EH (cell line): ENCODE results near the gene ITIH4.
"Not testable (repeated sequence)": the region's sequence is repeated elsewhere in the genome, so short reads cannot be mapped to it uniquely, and the experiment has no call there.

Source experiments
- DNase-seq: peaks from one replicate; pipeline ENCODE4 v3.0.0-alpha.2; 2015; ENCODE audit warnings: low read depth

ITIH4 gene

DNA sequence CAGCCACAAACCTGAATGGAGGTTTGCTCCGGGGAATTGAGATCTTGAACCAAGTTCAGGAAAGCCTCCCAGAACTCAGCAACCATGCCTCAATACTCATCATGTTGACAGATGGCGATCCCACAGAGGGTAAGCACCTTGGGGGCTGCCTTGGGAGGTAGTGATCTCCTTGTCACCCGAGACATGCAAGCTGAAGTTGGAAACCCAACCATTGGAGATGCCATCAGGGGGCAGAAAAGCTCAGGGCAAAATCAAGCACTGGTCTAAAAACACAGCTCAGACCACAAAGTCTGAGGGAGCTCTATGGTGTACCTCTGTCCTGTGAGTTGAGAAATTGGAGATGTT is 47.3 kb downstream of the ITIH4 start:
- DNase-seq, result peak; percentile 6

- DNase-seq, result no peak
These were observed 47.9 kb downstream of the ITIH4 start for GRCh38 chr3:52782412-52783210.

GRCh38 chr3:52781741-52782140 is 48.7 kb downstream of the ITIH4 start:
- no peak for DNase-seq

GRCh38 chr3:52779837-52780585 is 50.5 kb downstream of the ITIH4 start:
- DNase-seq, result no peak

- DNase-seq, result no peak
These were observed 51.2 kb downstream of the ITIH4 start for GRCh38 chr3:52779011-52779836.

DNA sequence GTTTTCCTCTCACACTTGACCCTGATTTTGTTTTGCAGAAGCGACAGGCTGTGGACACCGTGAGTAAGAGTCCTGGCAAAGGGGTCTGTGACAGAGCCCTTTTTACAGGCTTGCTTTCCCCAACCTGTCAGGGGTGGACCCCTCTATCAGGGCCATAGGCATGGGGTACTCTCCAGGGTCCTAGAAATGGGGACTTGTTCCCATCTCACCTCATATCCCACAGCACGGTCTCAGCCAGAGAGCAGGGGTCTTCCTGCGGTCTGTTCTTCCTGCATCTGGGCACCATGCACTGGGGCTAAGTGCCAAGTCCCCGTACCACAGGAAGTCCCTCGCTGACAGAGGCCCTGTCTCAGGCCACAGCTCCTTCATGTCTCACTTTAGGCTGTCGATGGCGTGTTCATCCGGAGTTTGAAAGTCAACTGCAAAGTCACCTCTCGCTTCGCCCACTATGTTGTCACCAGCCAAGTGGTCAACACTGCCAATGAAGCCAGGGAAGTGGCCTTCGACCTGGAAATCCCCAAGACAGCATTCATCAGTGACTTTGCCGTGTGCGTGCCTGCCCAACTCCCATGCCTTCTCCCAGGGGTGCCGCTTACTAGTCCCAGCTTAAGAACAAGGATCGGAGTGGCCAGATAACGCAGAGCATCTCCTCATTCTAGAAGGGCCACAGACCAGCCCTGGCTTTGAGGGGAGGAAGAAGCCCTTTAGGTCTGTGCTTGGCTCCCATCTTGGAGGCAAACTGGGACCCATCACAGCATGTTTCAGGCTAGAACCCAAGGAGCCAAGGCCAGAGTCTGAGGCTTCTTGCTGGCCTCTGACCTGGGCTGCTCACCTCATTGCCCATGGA is 52.3 kb downstream of the ITIH4 start:
- no peak for DNase-seq

GRCh38 chr3:52777127-52777958 is 53.1 kb downstream of the ITIH4 start, which contains the start of gene ITIH1:
Gene ITIH1 (plus strand): TSS chr3:52777599. CDS start chr3:52777616, 17 bp downstream.
- no peak for DNase-seq

DNA sequence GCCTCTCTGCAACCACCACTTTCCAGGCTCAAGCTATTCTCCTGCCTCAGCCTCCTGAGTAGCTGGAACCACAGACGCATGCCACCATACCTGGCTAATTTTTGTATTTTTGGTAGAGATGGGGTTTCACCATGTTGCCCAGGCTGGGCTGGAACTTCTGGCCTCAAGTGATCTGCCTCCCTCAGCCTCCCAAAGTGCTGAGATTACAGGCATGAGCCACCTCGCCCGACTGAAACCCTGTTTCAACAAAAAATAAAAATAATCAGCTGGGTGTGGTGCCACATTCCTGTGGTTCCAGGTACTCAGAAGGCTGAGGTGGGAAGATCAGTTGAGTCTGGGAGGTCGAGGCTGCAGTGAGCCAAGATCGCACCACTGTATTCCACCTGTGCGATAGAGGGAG is 54.0 kb downstream of the ITIH4 start:
- not testable (repeated sequence) for DNase-seq

DNA sequence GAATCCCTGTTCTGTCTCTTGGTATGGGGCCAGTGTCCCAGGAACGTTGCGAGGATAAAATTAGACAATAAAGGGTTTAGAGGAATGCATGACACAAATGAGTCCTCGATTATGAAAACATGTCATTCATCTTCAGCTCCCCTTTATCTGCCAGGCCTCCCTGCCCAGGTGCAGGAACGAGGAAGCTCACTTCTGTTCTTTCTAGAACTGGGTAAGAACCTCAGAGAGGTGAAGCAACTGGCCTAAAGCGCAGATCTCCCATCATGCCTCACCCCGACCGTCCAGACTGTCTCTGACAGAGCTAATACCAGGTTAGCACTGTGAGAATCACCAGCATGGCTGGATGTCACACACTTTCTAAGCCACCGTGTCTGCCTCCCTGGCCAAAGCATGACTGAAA is 54.6 kb downstream of the ITIH4 start:
- no peak for DNase-seq

DNA sequence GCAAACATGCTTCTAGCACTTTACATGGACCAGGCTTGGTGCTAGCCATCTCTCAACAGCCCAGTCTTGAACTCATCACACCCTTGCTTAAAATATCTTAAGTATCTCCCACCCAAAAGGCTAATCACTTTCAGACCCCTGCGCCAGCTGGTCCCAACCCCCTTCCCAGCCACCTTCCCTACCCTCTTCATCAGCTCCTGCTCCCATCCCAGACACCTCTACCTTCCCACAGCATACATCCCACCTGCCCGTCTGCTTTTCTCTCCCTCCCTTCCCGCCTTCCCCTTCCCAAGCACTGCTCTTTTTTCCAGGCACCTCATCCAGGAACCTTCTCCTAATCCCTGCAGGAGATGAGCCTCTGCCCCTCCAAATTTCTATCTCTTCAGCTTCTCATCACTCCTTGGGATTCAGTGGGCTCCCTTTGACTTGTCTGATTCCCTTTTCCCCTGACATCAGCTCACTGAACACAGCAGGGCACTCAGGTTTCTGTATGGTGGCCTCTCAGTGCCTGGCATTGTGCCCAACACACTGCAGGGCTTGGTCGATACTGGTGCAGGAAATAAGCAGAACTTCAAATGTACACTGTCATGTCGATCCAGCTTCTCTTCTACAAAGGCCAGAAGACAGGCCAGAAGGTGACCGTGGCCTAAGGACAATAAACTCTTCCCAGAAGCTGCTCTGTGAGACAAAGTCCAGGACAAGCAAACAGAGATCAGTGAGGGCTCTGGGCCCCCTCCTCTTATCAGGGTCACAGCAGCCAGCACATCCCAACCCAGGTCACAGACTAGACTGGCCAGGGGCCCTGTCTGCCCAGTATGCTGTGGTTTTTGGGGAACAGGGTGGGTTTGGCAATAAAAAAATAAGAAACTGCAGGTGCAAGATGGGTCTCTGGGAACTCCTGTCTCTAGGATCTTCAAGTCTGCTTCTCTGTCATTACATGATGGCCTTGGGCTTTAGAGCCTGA is 55.3 kb downstream of the ITIH4 start:
- peak; percentile 7 for DNase-seq

GRCh38 chr3:52774066-52774713 is 56.3 kb downstream of the ITIH4 start:
- no peak for DNase-seq

GRCh38 chr3:52773361-52774065 is 57.0 kb downstream of the ITIH4 start:
- no peak for DNase-seq

- no peak for DNase-seq
These were observed 58.8 kb downstream of the ITIH4 start for GRCh38 chr3:52771702-52772101.

DNA sequence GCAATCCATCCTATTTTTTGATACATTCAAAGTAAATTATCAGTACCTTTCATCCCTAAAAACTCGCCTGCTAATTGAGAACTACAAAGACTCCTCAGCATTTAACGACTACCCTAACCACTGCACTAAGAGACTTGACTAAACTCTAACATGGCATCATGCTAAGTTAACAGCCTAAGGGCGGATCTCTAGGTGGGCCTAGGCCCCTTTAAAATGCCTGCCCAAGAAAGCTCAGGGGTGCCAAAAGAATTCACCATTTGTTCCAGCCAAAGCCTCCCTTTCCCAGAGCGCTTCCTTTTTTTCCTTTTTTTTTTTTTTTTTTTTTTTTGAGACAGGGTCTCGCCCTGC is 59.2 kb downstream of the ITIH4 start:
- no peak for DNase-seq

DNA sequence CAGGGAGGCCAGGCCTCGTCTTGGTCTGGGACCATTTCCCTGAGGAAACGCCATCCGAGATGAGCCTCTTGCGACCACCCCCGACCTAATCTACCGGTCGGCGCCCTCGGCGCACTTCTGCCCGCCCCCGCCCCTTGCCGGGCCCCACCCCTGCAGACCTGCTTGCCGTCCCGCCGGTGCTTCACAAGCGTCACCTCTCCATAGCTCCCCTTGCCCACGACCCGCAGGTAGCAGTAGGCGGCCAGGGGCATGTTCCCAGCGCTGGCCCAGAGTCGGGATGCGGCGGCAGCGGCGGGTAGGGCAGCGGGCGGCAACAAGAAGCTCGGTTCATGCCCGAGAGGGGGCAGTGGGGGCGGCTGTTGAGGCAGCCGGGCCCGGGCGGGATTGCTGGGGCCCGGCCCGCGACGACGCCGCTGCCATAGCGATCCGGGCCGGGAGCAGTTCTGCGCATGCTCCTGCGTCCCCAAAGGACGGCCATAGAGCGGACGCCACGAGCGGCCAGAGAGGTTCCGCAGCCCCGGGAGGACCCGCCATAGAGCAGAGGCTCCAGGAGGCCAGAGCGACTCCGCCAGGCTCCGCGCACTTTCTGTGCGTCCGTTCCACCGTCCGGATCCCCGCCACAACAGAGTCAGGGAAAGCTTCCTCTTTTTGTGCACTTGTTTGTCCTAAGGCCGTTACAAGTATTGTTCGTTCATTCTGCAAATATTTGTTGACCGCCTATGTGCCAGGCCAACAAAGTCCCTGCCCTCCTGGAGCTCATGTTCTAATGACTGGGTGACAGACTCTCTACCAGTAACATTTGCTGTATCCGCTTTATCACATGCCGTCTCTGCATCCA is 59.8 kb downstream of the ITIH4 start, which contains the start of gene NEK4:
NEK4 (minus strand) TSS at position 445 of the 838 bp plus-strand sequence; CDS start at position 251, 194 bp downstream.
- DNase-seq, result peak; percentile 92

GRCh38 chr3:52769786-52770455 is 60.6 kb downstream of the ITIH4 start:
- peak; percentile 7 for DNase-seq

GRCh38 chr3:52763466-52763865 is 67.0 kb downstream of the ITIH4 start:
- no peak for DNase-seq
